Eye (tissue), 1 donor: ENCODE data around the gene NFASC.
A peak's percentile ranks its signal among the peaks of the same experiment; 100 is the strongest.

Source experiments
- DNase-seq: peaks from one replicate; pipeline ENCODE4 v3.0.0-alpha.2; 2015

Gene NFASC

DNA sequence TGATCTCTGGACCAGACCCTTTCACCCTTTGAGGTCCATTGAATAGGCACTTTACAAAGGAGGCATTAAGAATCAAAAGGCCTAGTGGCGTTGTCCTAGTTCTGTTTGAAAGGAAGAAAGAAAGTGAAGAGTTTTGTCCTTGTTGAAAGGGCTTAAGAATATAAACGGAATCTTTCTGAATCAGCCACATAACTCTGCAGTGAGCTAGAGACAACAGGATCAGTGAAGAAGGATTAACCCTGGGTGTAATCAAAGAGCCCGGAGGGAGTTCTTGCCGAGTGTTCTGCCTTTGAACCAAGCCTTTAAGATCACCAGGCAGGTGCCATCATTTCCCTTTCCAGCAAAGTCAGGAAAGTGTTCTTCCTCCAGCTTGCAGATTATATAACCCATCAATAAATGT is 117.5 kb downstream of the NFASC start:
- no peak for DNase-seq

- DNase-seq = peak; percentile 95
Observed at GRCh38 chr1:204989266-204990058, 118.8 kb downstream of the NFASC start.

DNA sequence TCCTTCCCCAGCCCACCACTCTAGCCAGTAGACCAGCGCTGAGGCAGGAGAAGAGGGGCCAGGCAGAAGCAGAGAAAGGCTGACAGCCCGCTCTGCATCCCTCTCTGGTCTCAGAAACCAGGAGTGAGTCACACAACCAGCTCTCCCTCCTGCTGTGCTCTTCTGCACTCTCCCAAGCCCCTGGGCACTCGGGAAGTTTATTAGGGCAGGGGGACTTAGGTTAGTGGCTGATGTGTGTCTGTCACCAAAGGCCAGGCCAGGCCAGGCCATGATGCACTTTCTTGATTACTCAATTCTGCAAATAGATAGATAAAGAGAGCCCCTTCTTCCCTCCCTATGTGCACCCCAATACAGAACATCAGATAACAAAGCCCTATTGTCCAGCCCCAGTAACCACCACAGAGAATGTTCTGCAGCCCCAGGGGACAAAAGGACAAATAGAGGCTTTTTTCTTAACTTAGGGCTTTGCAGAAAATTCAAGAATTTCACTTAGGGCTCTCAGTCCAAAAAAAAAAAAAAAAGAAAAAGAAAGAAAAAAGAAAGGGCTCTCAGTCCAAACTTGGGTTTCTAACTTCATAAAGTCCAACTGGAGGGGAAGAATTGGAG is 119.5 kb downstream of the NFASC start:
- DNase-seq = no peak

- DNase-seq = no peak
Observed at GRCh38 chr1:204990721-204991341, 120.2 kb downstream of the NFASC start.

- DNase-seq = peak; percentile 77
Observed at GRCh38 chr1:204991342-204991844, 120.7 kb downstream of the NFASC start.

DNA sequence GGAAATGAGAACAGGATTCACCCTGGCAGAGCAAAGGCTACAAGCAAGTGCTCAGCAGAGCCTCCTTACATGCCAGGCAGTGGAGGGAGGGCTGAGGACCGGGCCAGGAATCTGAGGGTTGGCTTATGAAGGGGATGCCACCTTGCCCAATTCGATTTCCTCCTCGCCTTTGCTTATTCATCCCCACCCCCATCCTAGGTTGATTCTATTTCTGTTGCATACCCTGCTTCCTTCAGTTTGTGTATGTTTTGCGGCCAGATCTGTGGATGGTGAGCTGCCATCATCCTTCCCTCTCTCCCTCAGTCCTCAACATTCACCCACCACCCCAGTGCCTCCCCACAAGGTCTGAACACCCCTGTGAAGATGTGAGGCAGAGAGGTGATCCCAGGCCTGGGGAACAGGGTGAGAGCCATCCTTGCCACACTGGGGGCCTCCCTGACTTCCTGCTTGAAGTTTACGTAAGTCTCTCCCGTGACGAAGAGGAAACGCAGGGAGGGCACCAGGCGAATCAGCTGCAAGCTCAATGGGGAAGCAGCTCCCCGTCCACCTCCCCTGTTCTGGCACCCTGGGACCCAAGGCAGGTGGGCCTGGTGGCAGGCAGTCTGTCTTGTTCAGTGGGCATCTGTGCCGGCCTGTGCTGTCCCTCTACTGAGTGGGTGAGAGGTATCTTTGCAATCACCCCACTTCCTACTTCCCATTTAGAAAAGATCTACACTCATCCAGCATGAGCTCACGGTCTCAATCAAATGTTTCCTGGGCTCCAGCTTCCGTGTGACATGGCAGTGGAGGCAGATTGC is 121.7 kb downstream of the NFASC start:
- no peak for DNase-seq

- no peak for DNase-seq
Observed at GRCh38 chr1:204992998-204993314, 122.3 kb downstream of the NFASC start.

GRCh38 chr1:204994086-204994862 is 123.6 kb downstream of the NFASC start:
- DNase-seq = no peak

DNA sequence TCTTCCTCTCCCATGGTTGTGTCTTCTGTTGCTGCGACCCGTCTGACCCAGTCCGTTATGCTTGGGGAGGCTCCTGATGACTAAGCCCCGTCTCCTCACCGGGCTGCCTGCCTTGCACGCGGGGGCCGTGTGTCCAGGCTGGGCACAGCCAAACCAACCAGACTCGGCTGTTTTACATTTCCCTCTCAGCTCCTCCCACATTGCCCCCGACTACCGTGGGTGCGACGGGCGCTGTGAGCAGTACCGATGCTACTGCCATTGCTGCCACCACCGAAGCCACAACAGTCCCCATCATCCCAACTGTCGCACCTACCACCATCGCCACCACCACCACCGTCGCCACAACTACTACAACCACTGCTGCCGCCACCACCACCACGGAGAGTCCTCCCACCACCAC is 126.3 kb downstream of the NFASC start:
- DNase-seq = no peak

GRCh38 chr1:204997591-204998355 is 127.1 kb downstream of the NFASC start:
- no peak for DNase-seq

DNA sequence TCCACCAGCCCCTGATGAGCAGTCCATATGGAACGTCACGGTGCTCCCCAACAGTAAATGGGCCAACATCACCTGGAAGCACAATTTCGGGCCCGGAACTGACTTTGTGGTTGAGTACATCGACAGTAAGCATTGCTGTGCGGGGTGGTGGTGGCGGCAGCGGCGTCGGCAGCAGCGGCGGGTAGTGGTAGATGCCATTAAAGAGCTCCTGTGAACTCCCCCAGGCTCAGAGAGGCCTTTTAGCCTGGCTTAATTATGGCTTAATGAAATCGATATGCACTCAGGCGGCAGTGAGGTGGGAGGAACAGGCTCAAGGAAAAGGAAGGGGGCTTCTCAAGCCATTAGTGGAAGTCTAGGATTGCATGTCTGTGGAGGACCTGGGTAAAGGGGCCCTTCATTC is 130.5 kb downstream of the NFASC start:
- peak; percentile 70 for DNase-seq

DNA sequence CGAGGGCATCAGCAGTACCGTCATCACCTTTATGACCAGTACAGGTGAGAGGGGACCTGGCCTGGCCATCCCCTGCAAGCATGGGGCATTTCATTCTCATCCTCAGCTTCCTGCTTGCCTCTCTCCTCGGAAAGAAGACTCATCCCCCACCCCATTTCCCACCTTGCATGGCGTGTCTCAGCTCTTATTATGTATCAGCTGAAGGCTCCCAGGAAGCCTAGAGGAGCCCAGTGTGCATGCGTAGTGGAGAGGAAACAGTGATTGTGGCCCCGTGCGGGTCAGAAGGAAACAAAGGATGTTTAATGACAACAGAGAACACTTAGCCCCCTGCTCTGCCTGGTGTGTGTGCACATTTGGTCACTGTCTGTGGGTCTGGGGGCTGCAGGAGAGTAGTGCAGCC is 132.0 kb downstream of the NFASC start:
- peak; percentile 43 for DNase-seq

DNA sequence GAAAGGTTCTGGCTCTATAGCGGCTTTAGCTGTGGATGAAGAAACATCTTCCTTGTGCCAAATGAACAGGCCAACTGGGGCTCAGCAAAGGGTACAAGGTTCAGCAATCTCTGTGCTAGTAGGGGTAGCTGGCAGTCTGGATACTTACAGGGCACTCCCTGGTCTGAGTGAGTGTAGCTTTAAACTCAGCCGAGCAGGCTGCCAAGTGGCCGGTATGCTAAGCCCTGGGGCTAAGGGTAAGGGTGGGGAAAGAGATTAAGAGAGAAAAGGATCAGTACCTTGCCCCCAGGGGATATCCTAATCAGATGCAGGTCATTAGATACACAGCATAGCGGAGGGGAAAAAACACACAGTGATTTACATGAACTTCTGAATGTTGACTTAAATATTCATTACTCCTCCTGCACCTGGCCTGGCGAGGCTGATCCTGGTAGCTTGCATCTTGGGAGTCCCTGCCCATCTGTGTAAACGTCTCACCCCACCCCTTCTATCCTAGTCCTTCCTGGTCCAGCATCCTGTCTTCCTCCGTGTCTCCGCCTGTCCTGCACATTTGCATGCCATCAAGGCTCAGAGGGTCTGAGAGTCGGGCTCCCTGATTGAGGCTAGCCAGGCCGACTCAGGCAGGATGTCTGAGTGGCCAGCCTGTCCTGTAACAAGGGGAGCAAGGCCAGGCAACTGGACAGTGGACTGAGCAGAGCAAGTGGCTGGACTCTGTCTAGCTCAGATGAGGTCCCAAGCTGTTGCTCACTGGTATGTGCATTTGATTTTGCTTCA is 132.9 kb downstream of the NFASC start:
- DNase-seq = peak; percentile 51

- DNase-seq = no peak
Observed at GRCh38 chr1:205004351-205004750, 133.7 kb downstream of the NFASC start.

DNA sequence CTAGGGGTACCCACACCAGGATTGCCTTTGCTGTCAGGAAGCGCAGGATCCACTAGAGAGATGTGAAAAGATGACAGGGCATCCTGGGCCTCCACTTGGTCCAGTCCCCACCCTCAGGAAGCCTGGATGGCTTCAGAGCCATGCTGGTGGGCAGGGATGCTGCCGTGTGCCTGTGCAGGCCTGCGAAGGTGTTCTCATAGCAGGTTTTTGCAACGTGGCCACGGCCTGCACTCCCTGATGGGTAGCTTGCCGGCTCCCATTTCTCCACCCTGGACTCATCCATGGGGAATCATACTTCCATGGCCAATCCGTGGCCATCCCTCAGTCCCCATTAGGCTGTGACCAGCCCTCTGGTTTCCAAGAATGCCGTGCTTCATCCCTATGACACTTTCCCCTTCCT is 138.2 kb downstream of the NFASC start:
- DNase-seq = no peak

GRCh38 chr1:205009670-205010069 is 139.0 kb downstream of the NFASC start:
- DNase-seq = peak; percentile 48

DNA sequence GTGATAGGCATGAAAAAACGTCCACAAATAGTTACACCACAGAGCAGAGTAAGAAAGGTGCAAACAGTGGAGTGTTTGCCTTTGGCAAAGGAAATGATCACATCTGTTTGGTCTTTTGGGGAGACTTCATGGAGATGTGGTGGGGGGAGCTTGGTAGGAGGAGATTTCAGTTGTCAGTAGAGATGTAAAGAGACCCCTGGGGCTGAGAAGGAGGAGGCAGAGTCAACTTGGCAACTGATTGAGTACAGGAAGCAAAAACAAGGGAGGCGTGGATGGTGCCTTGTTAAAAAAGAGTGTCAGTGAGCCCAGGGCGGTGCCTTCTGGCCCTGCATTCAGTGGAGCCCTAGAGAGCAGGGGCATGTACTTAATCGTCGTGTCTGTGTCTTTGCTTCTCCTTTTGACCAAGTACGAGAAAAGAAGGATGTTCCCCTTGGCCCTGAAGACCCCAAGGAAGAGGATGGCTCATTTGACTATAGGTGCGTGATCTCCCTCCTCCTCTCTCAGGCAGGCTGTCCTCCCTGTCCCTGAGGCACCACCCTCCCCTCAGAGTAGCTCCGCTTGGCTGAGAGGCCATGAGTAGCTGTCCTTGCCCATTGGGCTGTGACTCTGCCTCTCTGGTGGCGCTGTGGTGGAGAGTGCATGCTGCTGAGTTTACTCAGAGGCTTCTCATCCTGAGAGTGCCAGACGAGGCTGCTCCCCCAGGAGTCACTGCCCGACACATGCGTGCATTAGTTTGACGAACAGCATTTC is 141.9 kb downstream of the NFASC start:
- DNase-seq = peak; percentile 64

GRCh38 chr1:205013683-205014367 is 143.2 kb downstream of the NFASC start:
- peak; percentile 59 for DNase-seq

DNA sequence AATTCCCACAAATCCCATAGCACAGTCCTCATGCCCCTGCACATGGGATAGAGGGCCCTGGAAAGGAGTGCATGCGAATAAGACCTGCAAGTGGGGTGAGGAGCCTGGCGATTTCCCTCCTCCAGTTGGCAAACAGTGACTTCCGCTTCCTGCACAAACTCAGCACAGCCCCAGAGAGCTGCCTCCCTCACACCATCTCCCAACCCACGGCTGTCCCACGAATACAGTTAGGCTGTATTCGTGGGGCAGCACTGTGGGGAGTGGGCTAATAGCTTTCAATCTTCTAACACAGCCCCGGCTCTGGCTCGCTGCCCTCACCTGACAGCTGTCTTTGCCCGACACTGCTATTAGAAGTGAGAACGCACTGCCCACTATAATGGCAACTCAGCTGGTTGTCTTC is 144.1 kb downstream of the NFASC start:
- DNase-seq = no peak
